ENCODE measurements around the gene PARD3B. TPM values are rescaled to one million over a fixed set of nuclear protein-coding genes. Genes with fewer than 3 reads are reported as not detected.

The PARD3B gene
- total RNA-seq, 1 experiment from 2014 or later: 6.4 TPM

- no peak overlapping the region for H3K18ac ChIP-seq (ENCODE audit: insufficient read length, low read depth, low read length)
- H2BK12ac ChIP-seq (ENCODE audit: insufficient read length, low read depth, low read length): no peak overlapping the region
- H3K79me1 ChIP-seq (ENCODE audit: insufficient read depth, low read depth, low read length, poor library complexity, severe bottlenecking): no peaks in the 10 kb centered on the region
- no peak overlapping the region for H2AK5ac ChIP-seq (ENCODE audit: insufficient read length, low read length)
- H2BK15ac ChIP-seq (ENCODE audit: low read depth, low read length): no peak overlapping the region
- no peak overlapping the region for H3K9ac ChIP-seq (ENCODE audit: extremely low read depth, insufficient read length, low read length)
- H4K5ac ChIP-seq (ENCODE audit: insufficient read length, low read depth, low read length): no peak overlapping the region
- no peak overlapping the region for H3K4me2 ChIP-seq (ENCODE audit: insufficient read depth, insufficient read length, low read length)
- no CpG with 5 or more reads among the region's 4 CpGs for WGBS (ENCODE audit: extremely low coverage, insufficient read length, low lambda C conversion rate)
- H3K4ac ChIP-seq (ENCODE audit: low read depth, low read length): no peak overlapping the region
- peaks cover 49 to 50% of the 10 kb centered on the region in 2 experiments for H3K4me1 Mint-ChIP-seq
- H3K4me3 Mint-ChIP-seq: no peak overlapping the region
- H4K91ac ChIP-seq (ENCODE audit: insufficient read length, low read depth, low read length): no peak overlapping the region
- no peak for TF ChIP-seq CTCF (conservative IDR thresholded peaks at IDR 0.05)
- H3K14ac ChIP-seq (ENCODE audit: insufficient read depth, low read length): no peak overlapping the region; the same call in 1 of the 2 replicates
- H3K27me3 ChIP-seq (ENCODE audit: insufficient read depth, low read length): no peaks in the 10 kb centered on the region
- H4K8ac ChIP-seq (replicated peaks; ENCODE audit: insufficient read length, low read depth, low read length): no peak overlapping the region
- no peak overlapping the region for H2BK20ac ChIP-seq (ENCODE audit: low read depth, low read length, poor library complexity, severe bottlenecking)
- H3K23me2 ChIP-seq (ENCODE audit: insufficient read length, low read depth, low read length, poor library complexity, severe bottlenecking): no peaks in the 10 kb centered on the region
- H3K56ac ChIP-seq (ENCODE audit: insufficient read length, low read depth, low read length): no peak overlapping the region
- H3K79me2 ChIP-seq (ENCODE audit: insufficient read depth, low read length): no peaks in the 10 kb centered on the region
- no peak overlapping the region for H2BK120ac ChIP-seq (ENCODE audit: low read depth, low read length, poor library complexity, severe bottlenecking)
- no peaks in the 10 kb centered on the region for H3K27me3 Mint-ChIP-seq (ENCODE audit: low read depth)
- no peak overlapping the region for H2AFZ ChIP-seq (ENCODE audit: low read length)
- no peak overlapping the region for H3K27ac ChIP-seq (ENCODE audit: insufficient read length, low read depth, low read length)
- H2BK5ac ChIP-seq (ENCODE audit: insufficient read length, low read length): no peak overlapping the region
- H3K9me3 ChIP-seq (ENCODE audit: control insufficient read depth, low read depth, low read length): no peaks in the 10 kb centered on the region
- no peaks in the 10 kb centered on the region for H3K9me3 Mint-ChIP-seq
- H3K36me3 Mint-ChIP-seq (ENCODE audit: insufficient read depth in 1 of 3, low read depth in 3 of 3): no peaks in the 10 kb centered on the region
- H3K27ac Mint-ChIP-seq: no peak overlapping the region
- H3T11ph ChIP-seq (ENCODE audit: low read length): no peak overlapping the region
- DNase-seq: no peak
- H3K23ac ChIP-seq (ENCODE audit: insufficient read length, low read depth, low read length): no peak overlapping the region
- H3K4me1 ChIP-seq (ENCODE audit: insufficient read depth, low read length): peaks cover 11% of the 10 kb centered on the region; the same call in 1 of the 2 replicates
- H4K20me1 ChIP-seq (ENCODE audit: control insufficient read depth, insufficient read depth, insufficient read length): no peaks in the 10 kb centered on the region
Observed at GRCh38 chr2:205461169-205461568, 915.9 kb downstream of the PARD3B start.

All from H9 (cell line).